ENCODE results near the gene CCND2. TPM values are rescaled to one million over a fixed set of nuclear protein-coding genes. Genes with fewer than 3 reads are reported as not detected.

Gene CCND2
- total RNA-seq, 4 donors from 2014 or later, result 46.4 to 88.8 (median 55.5) TPM

GRCh38 chr12:4287325-4288211 is 14.0 kb downstream of the CCND2 start:
- Histone ChIP-seq H3K36me3 (peaks cover 51% of the 10 kb centered on the region), H3K27ac (no peak overlapping the region), H3K9me3 (no peaks in the 10 kb centered on the region), H3K4me3 (no peak overlapping the region), H3K27me3 (no peaks in the 10 kb centered on the region), H3K4me1 (peaks cover 12% of the 10 kb centered on the region)
- peak in 1 of 2 donors; percentile 49 for DNase-seq (ENCODE audit: low spot score in 2 of 2)
- WGBS, result 66% methylated on average over 18 of the region's 18 CpGs
- TF ChIP-seq EP300 (IDR thresholded peaks at IDR 0.05), result no peak
- TF ChIP-seq POLR2A (IDR thresholded peaks at IDR 0.05), result no peak
- no peak for TF ChIP-seq CTCF (IDR thresholded peaks at IDR 0.05)
- TF ChIP-seq POLR2AphosphoS5 (IDR thresholded peaks at IDR 0.05), result no peak

GRCh38 chr12:4288296-4289131 is 15.0 kb downstream of the CCND2 start:
- Histone ChIP-seq H3K27ac (peak overlapping the region; percentile 19), H3K27me3 (no peaks in the 10 kb centered on the region), H3K4me1 (peaks cover 14% of the 10 kb centered on the region), H3K36me3 (peaks cover 48% of the 10 kb centered on the region), H3K4me3 (peak overlapping the region; percentile 3), H3K9me3 (no peaks in the 10 kb centered on the region)
- no peak for TF ChIP-seq POLR2A (IDR thresholded peaks at IDR 0.05)
- no peak for TF ChIP-seq POLR2AphosphoS5 (IDR thresholded peaks at IDR 0.05)
- no peak for TF ChIP-seq CTCF (IDR thresholded peaks at IDR 0.05)
- TF ChIP-seq EP300 (IDR thresholded peaks at IDR 0.05), result no peak
- 72% methylated on average over 17 of the region's 20 CpGs for WGBS
- peak; percentile 47 to 72 for DNase-seq (ENCODE audit: low spot score in 2 of 2)

- H3K27me3 ChIP-seq, result no peaks in the 10 kb centered on the region
- 76% methylated on average over 20 of the region's 20 CpGs for WGBS
- no peaks in the 10 kb centered on the region for H3K9me3 ChIP-seq
- peaks cover 39% of the 10 kb centered on the region for H3K36me3 ChIP-seq
- H3K4me3 ChIP-seq, result peak overlapping the region; percentile 3
- H3K4me1 ChIP-seq, result peaks cover 17% of the 10 kb centered on the region
- DNase-seq (ENCODE audit: low spot score in 2 of 2), result peak; percentile 49 to 67
- TF ChIP-seq POLR2AphosphoS5 (IDR thresholded peaks at IDR 0.05) (no peak), EP300 (IDR thresholded peaks at IDR 0.05) (no peak), POLR2A (IDR thresholded peaks at IDR 0.05) (no peak), CTCF (IDR thresholded peaks at IDR 0.05) (no peak)
- peak overlapping the region; percentile 19 for H3K27ac ChIP-seq
Measured at GRCh38 chr12:4289231-4289878, 15.8 kb downstream of the CCND2 start.

- 83% methylated on average over 22 of the region's 28 CpGs for WGBS
- H3K9me3 ChIP-seq, result no peaks in the 10 kb centered on the region
- TF ChIP-seq POLR2A (IDR thresholded peaks at IDR 0.05) (no peak), CTCF (IDR thresholded peaks at IDR 0.05) (no peak), POLR2AphosphoS5 (IDR thresholded peaks at IDR 0.05) (no peak)
- H3K4me3 ChIP-seq, result no peak overlapping the region
- peaks cover 17% of the 10 kb centered on the region for H3K4me1 ChIP-seq
- H3K36me3 ChIP-seq, result peaks cover 40% of the 10 kb centered on the region
- DNase-seq (ENCODE audit: low spot score in 2 of 2), result peak; percentile 28 to 40
- H3K27me3 ChIP-seq, result no peaks in the 10 kb centered on the region
- H3K27ac ChIP-seq, result no peak overlapping the region
Measured at GRCh38 chr12:4289998-4290790, 16.6 kb downstream of the CCND2 start.
